Measurements from ENCODE around the gene PSMG2.

Gene PSMG2

GRCh38 chr18:12770469-12771219, 67.8 kb downstream of the PSMG2 start:
- DNase-seq: peak; percentile 7

GRCh38 chr18:12772111-12772510, 69.3 kb downstream of the PSMG2 start:
- H3K27ac ChIP-seq (ENCODE audit: low read length): peak overlapping the region; percentile 46
- peaks cover 66% of the 10 kb centered on the region for H3K4me1 ChIP-seq (ENCODE audit: insufficient read depth, low read length)
- no peak overlapping the region for H2AFZ ChIP-seq (ENCODE audit: low read depth, low read length)
- H3K36me3 ChIP-seq (ENCODE audit: insufficient read depth, low read length): peaks cover 67% of the 10 kb centered on the region
- no peaks in the 10 kb centered on the region for H3K27me3 ChIP-seq (ENCODE audit: insufficient read depth, low read length, poor library complexity)
- no peak for DNase-seq
- H3K9ac ChIP-seq (ENCODE audit: low read depth, low read length): peak overlapping the region; percentile 11; the same call in 1 of the 2 replicates
- peaks cover 6% of the 10 kb centered on the region for H3K9me3 ChIP-seq (ENCODE audit: insufficient read depth, low read length, severe bottlenecking)
- peak overlapping the region in 1 of 2 experiments; percentile 49; a peak in 2 of 4 replicates for H3K4me3 ChIP-seq (ENCODE audit: low read depth in 1 of 2, low read length in 2 of 2)
- H4K20me1 ChIP-seq (ENCODE audit: insufficient read depth, low read length): peaks cover 62% of the 10 kb centered on the region
- peak overlapping the region; percentile 58 for H3K4me2 ChIP-seq (ENCODE audit: insufficient read depth, low read length)
- H3K79me2 ChIP-seq (ENCODE audit: insufficient read depth, low read length): peaks cover 92% of the 10 kb centered on the region
- no peak for TF ChIP-seq EZH2 (IDR thresholded peaks at IDR 0.05; ENCODE audit: borderline replicate concordance, low read depth, low read length, severe bottlenecking)
- TF ChIP-seq CTCF (IDR thresholded peaks at IDR 0.05; ENCODE audit: borderline replicate concordance, extremely low read depth, low read length, poor library complexity, severe bottlenecking): no peak
- no peak for ATAC-seq (ENCODE audit: insufficient read depth, low read depth)

More at GRCh38 chr18:12770469-12771219, 67.8 kb downstream of the PSMG2 start:
- Histone ChIP-seq H4K20me1 (ENCODE audit: insufficient read depth, low read length) (peaks cover 73% of the 10 kb centered on the region), H3K4me3 (ENCODE audit: low read depth in 1 of 2, low read length in 2 of 2) (peak overlapping the region in 1 of 2 experiments; percentile 33; a peak in 1 of 4 replicates), H2AFZ (ENCODE audit: low read depth, low read length) (no peak overlapping the region), H3K9ac (ENCODE audit: low read depth, low read length) (0 out of 2 replicates have a peak overlapping the region, but pooled peaks have one; percentile 11), H3K79me2 (ENCODE audit: insufficient read depth, low read length) (peaks cover 99% of the 10 kb centered on the region), H3K4me1 (ENCODE audit: insufficient read depth, low read length) (peaks cover 76% of the 10 kb centered on the region), H3K9me3 (ENCODE audit: insufficient read depth, low read length, severe bottlenecking) (no peaks in the 10 kb centered on the region), H3K4me2 (ENCODE audit: insufficient read depth, low read length) (peak overlapping the region; percentile 58), H3K27ac (ENCODE audit: low read length) (peak overlapping the region; percentile 73), H3K27me3 (ENCODE audit: insufficient read depth, low read length, poor library complexity) (no peaks in the 10 kb centered on the region), H3K36me3 (ENCODE audit: insufficient read depth, low read length) (peaks cover 82% of the 10 kb centered on the region)
- no peak for ATAC-seq (ENCODE audit: insufficient read depth, low read depth)
- TF ChIP-seq EZH2 (IDR thresholded peaks at IDR 0.05; ENCODE audit: borderline replicate concordance, low read depth, low read length, severe bottlenecking): no peak
- TF ChIP-seq CTCF (IDR thresholded peaks at IDR 0.05; ENCODE audit: borderline replicate concordance, extremely low read depth, low read length, poor library complexity, severe bottlenecking): no peak

- TF ChIP-seq CTCF (IDR thresholded peaks at IDR 0.05; ENCODE audit: borderline replicate concordance, extremely low read depth, low read length, poor library complexity, severe bottlenecking): no peak
- TF ChIP-seq EZH2 (IDR thresholded peaks at IDR 0.05; ENCODE audit: borderline replicate concordance, low read depth, low read length, severe bottlenecking): no peak
- DNase-seq (peak; percentile 71), ATAC-seq (ENCODE audit: insufficient read depth, low read depth) (peak; percentile 62)
- H4K20me1 ChIP-seq (ENCODE audit: insufficient read depth, low read length): peaks cover 50% of the 10 kb centered on the region
- H3K36me3 ChIP-seq (ENCODE audit: insufficient read depth, low read length): peaks cover 55% of the 10 kb centered on the region
- H3K27me3 ChIP-seq (ENCODE audit: insufficient read depth, low read length, poor library complexity): no peaks in the 10 kb centered on the region
- H3K9ac ChIP-seq (ENCODE audit: low read depth, low read length): peak overlapping the region; percentile 80
- H3K4me2 ChIP-seq (ENCODE audit: insufficient read depth, low read length): peak overlapping the region; percentile 58
- peaks cover 79% of the 10 kb centered on the region for H3K79me2 ChIP-seq (ENCODE audit: insufficient read depth, low read length)
- no peak overlapping the region for H2AFZ ChIP-seq (ENCODE audit: low read depth, low read length)
- H3K27ac ChIP-seq (ENCODE audit: low read length): peak overlapping the region; percentile 94
- H3K4me3 ChIP-seq (ENCODE audit: low read depth in 1 of 2, low read length in 2 of 2): peak overlapping the region; percentile 72 to 94
- peaks cover 6% of the 10 kb centered on the region for H3K9me3 ChIP-seq (ENCODE audit: insufficient read depth, low read length, severe bottlenecking)
- peaks cover 54% of the 10 kb centered on the region for H3K4me1 ChIP-seq (ENCODE audit: insufficient read depth, low read length)
Measured at GRCh38 chr18:12773369-12773768, 70.5 kb downstream of the PSMG2 start.

All from DND-41 (cell line).